Activated naive CD8-positive, alpha-beta T cell treated with anti-CD3 and anti-CD28 coated beads, Interleukin-2, amount 10 ng/mL, durations not matched to agents 7 days and 5 days (primary cell): ENCODE results near the gene CREB3L1. TPM values are rescaled to one million over a fixed set of nuclear protein-coding genes. Genes with fewer than 3 reads are reported as not detected.

Experiments used
- ATAC-seq: fragments of 150-1000 bp; cut with Tn5 transposase; one replicate; pipeline ENCODE4 v1.10.0; 2021; ENCODE audit warnings: low read depth, moderate library complexity
- POLR2A ChIA-PET: fragments of 350-600 bp; sonication (Branson Sonifier 250); formaldehyde crosslinking; loops from one replicate; lab custom pipeline; 2021; ENCODE audit warnings: antibody characterized with exemption; lab: Charles Lee
- DNase-seq: peaks from one replicate; pipeline ENCODE4 v3.0.0; 2021
- H3K27ac Mint-ChIP-seq: one replicate; pipeline ENCODE4 v1.8.0; 2022; ENCODE audit warnings: mild to moderate bottlenecking, mixed read lengths
- H3K27me3 Mint-ChIP-seq: one replicate; pipeline ENCODE4 v1.8.0; 2022; ENCODE audit warnings: mild to moderate bottlenecking, moderate library complexity, mixed read lengths
- H3K36me3 Mint-ChIP-seq: one replicate; pipeline ENCODE4 v1.8.0; 2021; ENCODE audit warnings: mild to moderate bottlenecking, mixed read lengths
- H3K4me1 Mint-ChIP-seq: one replicate; pipeline ENCODE4 v1.8.0; 2021; ENCODE audit warnings: mixed read lengths
- H3K4me3 Mint-ChIP-seq: one replicate; pipeline ENCODE4 v1.8.0; 2022; ENCODE audit warnings: mild to moderate bottlenecking, moderate library complexity, mixed read lengths
- H3K9me3 Mint-ChIP-seq: one replicate; pipeline ENCODE4 v1.8.0; 2021; ENCODE audit warnings: mixed read lengths
- total RNA-seq, 2 experiments: library from RNA; stranded (reverse); gene quantifications; one replicate each; pipeline ENCODE4 v1.2.3, GENCODE V29; 2021

Gene CREB3L1
- total RNA-seq, 2 experiments from 2014 or later = not detected

DNA sequence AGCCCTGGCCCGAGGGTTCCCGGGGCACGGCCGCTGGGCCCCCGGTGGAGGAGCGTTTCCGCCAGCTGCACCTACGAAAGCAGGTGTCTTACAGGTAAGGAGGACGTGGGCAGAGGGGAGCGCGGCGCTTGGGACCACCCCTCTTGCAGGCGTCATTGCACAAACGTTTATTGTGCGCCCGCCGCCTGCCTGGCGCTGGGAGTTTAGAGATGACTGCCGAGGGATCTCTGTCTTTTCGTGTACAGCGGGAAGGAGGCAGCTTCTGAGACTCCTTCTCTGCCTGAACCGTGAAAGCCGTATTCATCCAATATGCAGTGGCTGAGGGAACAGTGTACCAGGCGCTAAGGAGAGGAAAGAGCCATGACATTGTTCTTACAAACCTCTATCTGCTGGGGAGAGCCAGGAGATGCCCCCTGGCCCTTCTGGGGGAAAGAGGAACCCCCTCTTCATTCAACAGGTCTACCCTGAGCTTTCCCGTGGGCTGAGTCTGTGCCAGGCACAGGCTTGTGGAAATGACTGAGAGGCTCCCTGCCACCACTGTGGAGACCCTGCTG, 56.0 kb downstream of the CREB3L1 start:
- H3K4me3 Mint-ChIP-seq = peak overlapping the region; percentile 67
- no peak overlapping the region for H3K27ac Mint-ChIP-seq
- peaks cover 29% of the 10 kb centered on the region for H3K27me3 Mint-ChIP-seq
- H3K4me1 Mint-ChIP-seq = peaks cover 40% of the 10 kb centered on the region
- H3K36me3 Mint-ChIP-seq = no peaks in the 10 kb centered on the region
- POLR2A ChIA-PET = interaction anchor here (1.6 to 1.9 kb wide), 2 partner anchors 9 to 38 kb away, joined by 4 to 9 read pairs; no protein-coding TSS in a partner anchor
- DNase-seq (no peak), ATAC-seq (no peak)
- no peaks in the 10 kb centered on the region for H3K9me3 Mint-ChIP-seq

DNA sequence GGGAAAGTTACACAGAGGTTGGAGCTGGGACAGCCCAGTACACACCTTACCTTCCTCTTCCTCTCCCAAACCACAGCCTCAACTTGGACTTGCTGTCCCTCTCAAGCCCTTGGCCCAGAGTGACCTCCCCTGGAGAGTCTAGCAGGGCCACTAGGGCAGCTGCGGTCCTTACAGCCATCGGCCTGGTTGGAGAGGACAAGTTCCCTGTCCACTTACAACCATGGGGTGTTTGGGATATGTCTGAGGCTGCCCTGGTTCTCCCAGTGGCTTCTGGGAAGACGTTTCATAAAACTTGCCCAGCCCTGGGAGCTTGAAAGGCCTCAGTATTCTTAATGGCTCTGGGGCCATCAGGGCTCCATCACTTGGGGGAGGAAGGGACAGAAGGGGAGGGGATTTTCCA, 56.7 kb downstream of the CREB3L1 start:
- Mint-ChIP-seq H3K4me3 (no peak overlapping the region), H3K36me3 (no peaks in the 10 kb centered on the region), H3K27ac (no peak overlapping the region), H3K4me1 (peaks cover 43% of the 10 kb centered on the region), H3K27me3 (peaks cover 28% of the 10 kb centered on the region), H3K9me3 (no peaks in the 10 kb centered on the region)
- no peak for ATAC-seq
- POLR2A ChIA-PET = interaction anchor here (1.9 kb wide), 1 partner anchor 8 kb away, joined by 9 read pairs; no protein-coding TSS in a partner anchor
- DNase-seq = no peak

DNA sequence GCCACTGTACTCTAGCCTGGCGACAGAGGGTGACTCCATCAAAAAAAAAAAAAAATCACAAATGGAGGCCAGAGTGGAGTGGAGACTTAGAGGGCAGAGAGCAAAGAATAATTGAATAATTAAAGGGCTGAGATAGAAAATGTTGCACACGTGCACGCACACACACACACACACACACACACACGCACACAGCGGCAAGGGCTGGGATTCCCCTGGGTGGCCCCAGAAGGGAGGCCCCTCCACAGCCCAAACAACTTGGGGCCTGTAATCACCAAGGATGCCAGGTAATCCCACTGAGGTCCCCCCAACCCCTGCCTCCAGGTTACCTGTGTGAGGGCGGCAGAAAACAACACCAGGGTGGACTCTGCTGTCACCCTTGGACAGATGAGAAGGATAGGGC, 57.8 kb downstream of the CREB3L1 start:
- no peak overlapping the region for H3K27ac Mint-ChIP-seq

DNA sequence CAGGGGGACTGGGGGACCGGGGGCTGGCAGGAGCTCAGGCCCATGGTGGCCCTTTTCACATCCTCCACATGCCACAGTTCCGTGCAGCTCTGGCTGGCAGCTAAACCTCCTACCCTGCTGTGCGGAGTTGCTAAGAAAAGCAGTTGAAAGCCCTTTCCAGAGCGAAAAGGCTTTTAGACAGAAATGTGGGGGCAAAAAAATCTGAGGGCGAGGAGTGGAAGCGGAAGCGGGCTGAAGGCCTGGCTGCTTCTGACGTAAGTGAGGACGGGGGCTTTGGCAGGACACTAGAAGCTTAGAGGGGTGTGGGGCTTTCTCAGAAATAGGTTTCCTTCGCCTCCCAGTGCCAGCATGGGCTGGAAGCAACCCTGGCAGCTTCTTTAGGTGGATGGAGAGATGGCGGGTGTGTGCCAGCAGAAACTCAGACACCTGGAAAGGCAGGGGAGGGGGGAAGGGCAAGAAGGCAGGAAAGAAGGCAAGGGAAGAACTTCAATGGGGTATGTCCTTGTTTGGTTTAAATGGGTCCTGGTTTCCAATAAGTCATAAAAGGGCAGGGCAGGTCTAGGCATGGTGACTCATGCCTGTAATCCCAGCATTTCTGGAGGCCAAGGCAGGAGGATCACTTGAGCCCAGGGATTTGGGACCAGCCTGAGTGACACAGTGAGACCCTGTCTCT, 58.6 kb downstream of the CREB3L1 start:
- no peak overlapping the region for H3K4me3 Mint-ChIP-seq
- H3K27ac Mint-ChIP-seq = peak overlapping the region; percentile 30
- peaks cover 20% of the 10 kb centered on the region for H3K27me3 Mint-ChIP-seq
- peaks cover 25% of the 10 kb centered on the region for H3K4me1 Mint-ChIP-seq
- POLR2A ChIA-PET = interaction anchor here (2.3 kb wide), 1 partner anchor 9 kb away, joined by 7 read pairs; no protein-coding TSS in a partner anchor
- H3K36me3 Mint-ChIP-seq = no peaks in the 10 kb centered on the region
- ATAC-seq (no peak), DNase-seq (no peak)
- no peaks in the 10 kb centered on the region for H3K9me3 Mint-ChIP-seq

More for the DNA sequence above, 57.8 kb downstream of the CREB3L1 start:
- no peak for ATAC-seq
- peaks cover 20% of the 10 kb centered on the region for H3K27me3 Mint-ChIP-seq
- H3K4me1 Mint-ChIP-seq = peaks cover 32% of the 10 kb centered on the region
- H3K36me3 Mint-ChIP-seq = no peaks in the 10 kb centered on the region
- DNase-seq = no peak
- no peak overlapping the region for H3K4me3 Mint-ChIP-seq
- POLR2A ChIA-PET = interaction anchor here (2.3 kb wide), 1 partner anchor 10 kb away, joined by 7 read pairs; no protein-coding TSS in a partner anchor
- no peaks in the 10 kb centered on the region for H3K9me3 Mint-ChIP-seq

DNA sequence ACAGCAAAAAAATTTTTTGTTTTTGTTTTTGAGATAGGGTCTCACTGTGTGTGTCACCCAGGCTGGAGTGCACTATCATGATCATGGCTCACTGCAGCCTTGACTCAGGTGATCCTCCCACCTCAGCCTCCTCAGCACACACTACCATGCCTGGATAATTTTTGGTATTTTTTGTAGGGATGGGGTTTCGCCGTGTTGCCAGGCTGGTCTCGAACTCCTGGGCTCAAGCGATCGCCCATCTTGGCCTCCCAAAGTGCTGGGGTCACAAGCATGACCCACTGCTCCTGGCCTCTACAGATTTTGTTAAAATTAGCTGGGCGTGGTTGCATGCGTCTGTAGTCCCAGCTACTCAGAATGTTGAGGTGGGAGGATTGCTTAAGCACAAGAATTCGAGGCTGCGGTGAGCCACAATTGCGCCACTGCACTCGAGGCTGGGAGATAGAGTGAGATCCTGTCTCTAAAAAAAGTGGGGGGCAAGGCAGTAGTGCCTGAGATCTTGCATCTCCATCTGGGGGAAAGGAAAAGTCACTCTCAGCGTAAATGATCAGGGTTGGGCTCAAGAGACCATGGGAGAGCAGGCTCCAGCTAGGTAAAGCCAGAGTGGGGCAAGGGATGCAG, 59.2 kb downstream of the CREB3L1 start:
- Mint-ChIP-seq H3K27me3 (peaks cover 18% of the 10 kb centered on the region), H3K27ac (no peak overlapping the region), H3K9me3 (no peaks in the 10 kb centered on the region), H3K36me3 (no peaks in the 10 kb centered on the region), H3K4me1 (peaks cover 24% of the 10 kb centered on the region), H3K4me3 (no peak overlapping the region)
- POLR2A ChIA-PET = interaction anchor here (2.3 kb wide), 1 partner anchor 8 kb away, joined by 7 read pairs; no protein-coding TSS in a partner anchor
- ATAC-seq = no peak
- DNase-seq = no peak

DNA sequence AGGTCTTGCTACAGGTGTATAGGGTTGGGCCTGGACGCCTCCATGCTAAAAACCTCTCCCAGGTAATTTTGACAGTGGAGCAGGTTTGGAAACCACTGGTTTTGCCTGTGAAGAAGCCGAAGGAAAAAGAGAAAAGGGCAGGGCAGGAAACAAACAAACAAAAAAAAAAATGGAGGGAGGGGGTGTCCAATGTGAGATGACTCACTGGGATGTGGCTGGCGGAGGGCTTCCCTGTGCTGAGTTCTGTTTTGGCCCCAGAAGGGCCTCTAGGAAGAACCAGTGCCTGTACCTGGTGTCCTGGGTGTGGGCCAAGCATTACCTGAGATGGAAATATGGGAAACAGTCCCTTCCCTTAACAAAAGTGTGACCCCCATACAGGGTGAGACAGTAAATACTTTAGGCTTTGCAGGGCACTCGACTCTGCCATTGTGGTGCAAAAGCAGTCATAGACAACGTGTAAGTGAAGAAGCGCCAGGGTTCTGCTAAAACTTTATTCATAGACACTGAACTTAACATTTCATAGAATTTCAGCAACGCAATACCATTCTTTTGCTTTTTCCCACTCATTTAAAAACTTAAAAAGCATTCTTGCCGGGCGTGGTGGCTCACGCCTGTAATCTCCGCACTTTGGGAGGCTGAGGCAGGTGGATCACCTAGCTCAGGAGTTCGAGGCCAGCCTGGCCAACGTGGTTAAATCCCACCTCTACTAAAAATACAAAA, 60.3 kb downstream of the CREB3L1 start:
- Mint-ChIP-seq H3K4me3 (no peak overlapping the region), H3K4me1 (peaks cover 27% of the 10 kb centered on the region), H3K9me3 (no peaks in the 10 kb centered on the region), H3K36me3 (no peaks in the 10 kb centered on the region), H3K27me3 (peaks cover 18% of the 10 kb centered on the region), H3K27ac (no peak overlapping the region)
- no peak for DNase-seq
- POLR2A ChIA-PET = no interaction called here
- ATAC-seq = no peak

DNA sequence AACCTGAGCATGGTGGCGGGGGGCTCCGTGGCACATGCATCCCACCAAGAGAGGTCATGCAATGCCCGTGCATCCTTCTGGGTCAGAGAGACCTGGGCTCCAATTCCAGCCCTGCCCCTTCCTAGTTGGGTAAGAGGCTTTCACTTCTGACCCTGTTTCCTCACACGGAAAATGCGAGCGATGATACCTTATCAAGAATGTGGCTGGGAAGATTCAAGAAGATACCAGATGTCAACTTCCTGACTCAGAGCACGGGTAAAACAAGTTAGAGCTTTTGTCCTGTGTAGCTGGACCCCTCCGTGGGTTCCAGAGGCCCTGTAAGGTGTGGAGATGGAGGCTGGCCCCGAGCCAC, 61.1 kb downstream of the CREB3L1 start:
- peaks cover 26% of the 10 kb centered on the region for H3K4me1 Mint-ChIP-seq
- peaks cover 15% of the 10 kb centered on the region for H3K27me3 Mint-ChIP-seq
- H3K27ac Mint-ChIP-seq = no peak overlapping the region
- H3K9me3 Mint-ChIP-seq = no peaks in the 10 kb centered on the region
- no peaks in the 10 kb centered on the region for H3K36me3 Mint-ChIP-seq
- no peak for DNase-seq
- POLR2A ChIA-PET = no interaction called here
- H3K4me3 Mint-ChIP-seq = no peak overlapping the region
- ATAC-seq = no peak

DNA sequence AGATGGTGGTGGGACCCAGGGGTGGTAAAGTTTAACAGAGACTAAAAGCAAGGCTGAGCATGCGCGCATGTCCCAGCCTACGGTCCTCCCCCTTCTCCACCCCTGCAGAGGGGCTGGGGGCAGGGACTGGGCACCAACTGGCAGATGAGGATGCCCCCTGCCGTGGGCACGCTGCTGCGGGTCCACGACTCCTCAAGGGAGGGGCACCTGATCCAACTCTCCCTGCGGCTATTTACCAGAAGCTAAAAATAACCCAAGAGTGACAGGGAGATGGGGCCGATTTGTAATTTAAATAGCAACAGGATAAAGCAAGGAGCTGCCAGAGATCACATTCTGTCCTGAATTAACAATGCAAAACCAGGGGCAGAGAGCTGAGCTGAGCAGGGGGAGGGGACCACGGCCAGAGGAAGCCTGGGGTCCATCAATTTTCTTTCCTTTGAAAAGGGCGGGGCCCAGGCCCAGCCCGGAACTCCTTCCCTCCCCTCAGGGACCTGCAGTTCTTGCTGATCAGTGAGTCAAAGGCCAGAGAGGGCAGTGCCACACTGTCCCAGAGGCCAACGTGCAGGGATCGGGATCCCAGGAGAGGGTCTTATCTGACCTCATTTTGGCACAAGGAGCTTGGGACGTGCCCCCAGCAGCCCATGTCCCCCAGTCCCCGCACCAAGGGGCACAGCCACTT, 61.7 kb downstream of the CREB3L1 start:
- peaks cover 28% of the 10 kb centered on the region for H3K4me1 Mint-ChIP-seq
- ATAC-seq = no peak
- no peak overlapping the region for H3K4me3 Mint-ChIP-seq
- H3K36me3 Mint-ChIP-seq = no peaks in the 10 kb centered on the region
- H3K9me3 Mint-ChIP-seq = no peaks in the 10 kb centered on the region
- POLR2A ChIA-PET = no interaction called here
- no peak overlapping the region for H3K27ac Mint-ChIP-seq
- DNase-seq = no peak
- peaks cover 11% of the 10 kb centered on the region for H3K27me3 Mint-ChIP-seq

DNA sequence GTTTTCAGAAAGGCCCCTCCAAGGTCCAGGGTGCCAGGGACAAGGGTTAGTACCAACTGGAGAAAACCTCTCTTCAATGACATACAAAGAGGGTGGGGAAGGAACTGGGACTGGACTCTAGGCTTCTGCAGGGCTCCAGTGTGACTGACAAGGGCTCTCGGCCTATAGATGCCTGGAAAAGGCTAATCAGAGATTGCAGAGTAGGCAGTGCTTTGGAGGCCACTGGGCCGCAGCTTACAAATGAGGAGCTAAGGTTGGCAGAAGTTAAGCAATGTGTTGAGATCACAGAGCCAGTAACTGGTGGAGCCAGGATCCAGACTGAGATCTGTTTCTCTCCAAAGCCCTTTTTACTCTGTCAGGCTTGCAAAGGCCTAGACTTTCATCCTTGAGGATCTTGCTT, 62.4 kb downstream of the CREB3L1 start:
- H3K4me1 Mint-ChIP-seq = peaks cover 33% of the 10 kb centered on the region
- POLR2A ChIA-PET = no interaction called here
- no peaks in the 10 kb centered on the region for H3K36me3 Mint-ChIP-seq
- H3K27me3 Mint-ChIP-seq = peaks cover 7% of the 10 kb centered on the region
- H3K27ac Mint-ChIP-seq = no peak overlapping the region
- DNase-seq (no peak), ATAC-seq (no peak)
- no peak overlapping the region for H3K4me3 Mint-ChIP-seq
- H3K9me3 Mint-ChIP-seq = no peaks in the 10 kb centered on the region

DNA sequence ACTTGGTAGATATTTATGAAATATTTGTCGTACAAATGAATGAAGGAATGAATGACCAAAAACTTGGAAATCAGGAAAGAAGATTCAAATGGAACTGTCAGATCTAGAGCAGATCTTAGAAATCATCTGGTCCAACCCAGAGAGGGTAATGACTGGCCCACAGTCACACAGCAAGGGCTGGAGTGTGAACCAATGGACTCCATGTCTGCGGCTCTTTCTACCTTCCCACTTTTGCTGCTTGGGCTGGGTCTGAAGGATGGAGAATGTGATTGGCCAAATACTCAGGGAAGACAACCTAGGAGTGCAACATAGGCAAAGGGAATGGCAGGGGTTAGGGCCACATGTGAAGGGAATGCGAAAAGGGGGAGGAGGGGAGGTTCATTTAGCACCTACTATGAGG, 64.0 kb downstream of the CREB3L1 start:
- H3K4me1 Mint-ChIP-seq = peaks cover 42% of the 10 kb centered on the region
- H3K4me3 Mint-ChIP-seq = peak overlapping the region; percentile 1
- H3K9me3 Mint-ChIP-seq = no peaks in the 10 kb centered on the region
- H3K36me3 Mint-ChIP-seq = no peaks in the 10 kb centered on the region
- peaks cover 3% of the 10 kb centered on the region for H3K27me3 Mint-ChIP-seq
- no peak for DNase-seq
- POLR2A ChIA-PET = interaction anchor here (2.1 kb wide), 1 partner anchor 8 kb away, joined by 9 read pairs; no protein-coding TSS in a partner anchor
- no peak for ATAC-seq
- no peak overlapping the region for H3K27ac Mint-ChIP-seq

DNA sequence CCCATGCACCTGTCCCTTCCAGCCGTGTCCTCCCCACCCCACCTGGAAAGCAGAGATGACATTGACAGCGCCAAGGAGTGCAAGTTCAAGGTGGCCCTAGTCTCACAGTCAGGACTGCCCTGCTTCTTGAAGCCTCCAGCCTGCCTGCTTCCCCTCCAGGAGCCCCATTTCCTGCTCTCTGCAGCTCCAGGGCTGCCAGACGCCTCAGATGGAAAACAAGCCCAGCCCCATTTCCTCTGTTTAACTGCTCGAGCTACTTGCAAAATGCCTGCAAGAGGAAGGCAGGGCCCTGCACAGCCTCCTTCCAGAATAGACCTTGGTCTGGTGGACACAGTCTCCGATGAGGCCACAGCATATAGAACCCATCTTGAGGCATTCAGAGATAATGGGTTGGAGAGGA, 64.8 kb downstream of the CREB3L1 start:
- Mint-ChIP-seq H3K4me3 (peak overlapping the region; percentile 6), H3K27ac (no peak overlapping the region), H3K27me3 (peaks cover 3% of the 10 kb centered on the region), H3K4me1 (peaks cover 46% of the 10 kb centered on the region), H3K36me3 (peaks cover 3% of the 10 kb centered on the region), H3K9me3 (no peaks in the 10 kb centered on the region)
- DNase-seq = no peak
- POLR2A ChIA-PET = interaction anchor here (2.1 kb wide), 1 partner anchor 9 kb away, joined by 9 read pairs; no protein-coding TSS in a partner anchor
- ATAC-seq = peak; percentile 21

DNA sequence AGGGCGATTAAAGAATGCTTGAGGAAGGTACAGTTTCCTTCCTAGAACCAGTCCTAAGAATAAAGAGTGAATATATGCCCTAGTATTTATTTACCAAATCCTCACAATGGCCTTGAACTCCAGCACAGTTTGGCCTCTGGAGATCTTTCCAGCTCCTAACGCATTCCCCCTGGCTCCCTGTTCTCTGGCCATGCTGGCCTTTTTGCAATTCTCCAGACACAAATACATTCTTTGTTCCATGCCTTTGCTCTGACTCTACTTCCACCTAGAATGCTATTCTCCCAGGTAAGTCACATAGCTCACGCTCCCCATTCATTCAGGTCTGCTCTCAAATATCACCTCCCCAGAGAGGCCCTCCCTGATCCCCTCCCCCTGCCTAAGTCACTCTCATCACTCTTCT, 66.1 kb downstream of the CREB3L1 start:
- Mint-ChIP-seq H3K27me3 (peaks cover 1% of the 10 kb centered on the region), H3K27ac (no peak overlapping the region), H3K4me1 (peaks cover 46% of the 10 kb centered on the region), H3K4me3 (no peak overlapping the region), H3K9me3 (no peaks in the 10 kb centered on the region), H3K36me3 (peaks cover 5% of the 10 kb centered on the region)
- POLR2A ChIA-PET = interaction anchor here (1.2 to 2.4 kb wide), 6 partner anchors 8 to 17 kb away, joined by 3 to 9 read pairs (median 4); no protein-coding TSS in a partner anchor
- ATAC-seq = no peak
- no peak for DNase-seq
